HG02938 (cell line): Measurements from ENCODE around the gene ASCC2.

ENCODE experiments used
- ATAC-seq: cut with Tn5 transposase; IDR thresholded peaks from one replicate; pipeline ENCODE4 v1.9.1; 2021; ENCODE audit warnings: mild to moderate bottlenecking, moderate library complexity; ENCODE audit not compliant: unreplicated experiment

Gene ASCC2

DNA sequence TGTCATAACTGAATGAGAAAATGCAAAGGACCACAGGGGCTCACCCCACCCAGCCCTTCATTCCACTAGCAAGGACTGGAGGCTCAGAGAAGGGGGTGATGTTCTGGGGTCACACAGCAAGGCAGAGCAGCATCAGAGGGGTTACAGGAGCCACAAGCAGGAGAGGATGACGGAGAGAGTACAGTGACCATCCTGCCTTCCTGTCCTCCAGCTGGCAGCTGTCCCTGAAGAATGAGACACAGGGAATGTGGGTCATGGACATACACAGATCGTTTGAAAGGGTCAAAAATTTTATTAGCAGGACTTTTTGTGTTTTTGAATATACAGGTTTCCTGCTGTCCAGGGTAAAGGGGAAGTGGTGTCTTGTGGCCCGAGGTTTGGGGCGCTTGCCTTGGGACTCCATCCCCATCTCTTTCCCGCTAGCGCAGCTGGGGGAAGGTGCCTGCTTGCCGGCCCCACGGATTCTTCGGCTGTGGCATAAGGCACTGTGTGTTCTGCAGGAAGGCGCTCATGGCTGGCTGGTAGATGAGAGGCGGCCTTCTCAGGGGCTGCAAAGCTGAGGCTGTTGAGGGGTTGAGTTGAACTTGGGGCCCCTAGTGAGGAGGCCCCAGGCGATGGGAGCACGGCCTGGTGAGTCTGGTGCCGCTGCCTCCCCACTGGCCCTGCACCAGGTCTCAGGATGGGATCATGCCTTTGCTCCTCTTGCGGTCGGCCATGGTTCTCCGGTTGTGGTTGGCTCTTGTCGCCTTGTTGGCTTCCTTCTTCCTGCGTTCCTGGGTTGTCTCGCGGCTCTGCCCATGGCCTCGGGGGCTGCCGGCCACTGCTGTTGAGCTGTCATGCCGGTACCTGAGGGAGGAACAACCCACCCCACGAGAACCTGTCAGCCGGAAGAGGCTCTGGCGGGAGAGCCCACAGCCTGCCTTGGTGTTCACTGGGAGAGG lies 49.5 kb downstream of the ASCC2 start:
- no peak for ATAC-seq

- ATAC-seq, result no peak
Observed at GRCh38 chr22:29787371-29787980, 50.6 kb downstream of the ASCC2 start.

- no peak for ATAC-seq
Observed at GRCh38 chr22:29786031-29786430, 52.0 kb downstream of the ASCC2 start.

- no peak for ATAC-seq
Observed at GRCh38 chr22:29784451-29785361, 53.4 kb downstream of the ASCC2 start.

- ATAC-seq, result no peak
Observed at GRCh38 chr22:29782061-29782845, 55.8 kb downstream of the ASCC2 start.

DNA sequence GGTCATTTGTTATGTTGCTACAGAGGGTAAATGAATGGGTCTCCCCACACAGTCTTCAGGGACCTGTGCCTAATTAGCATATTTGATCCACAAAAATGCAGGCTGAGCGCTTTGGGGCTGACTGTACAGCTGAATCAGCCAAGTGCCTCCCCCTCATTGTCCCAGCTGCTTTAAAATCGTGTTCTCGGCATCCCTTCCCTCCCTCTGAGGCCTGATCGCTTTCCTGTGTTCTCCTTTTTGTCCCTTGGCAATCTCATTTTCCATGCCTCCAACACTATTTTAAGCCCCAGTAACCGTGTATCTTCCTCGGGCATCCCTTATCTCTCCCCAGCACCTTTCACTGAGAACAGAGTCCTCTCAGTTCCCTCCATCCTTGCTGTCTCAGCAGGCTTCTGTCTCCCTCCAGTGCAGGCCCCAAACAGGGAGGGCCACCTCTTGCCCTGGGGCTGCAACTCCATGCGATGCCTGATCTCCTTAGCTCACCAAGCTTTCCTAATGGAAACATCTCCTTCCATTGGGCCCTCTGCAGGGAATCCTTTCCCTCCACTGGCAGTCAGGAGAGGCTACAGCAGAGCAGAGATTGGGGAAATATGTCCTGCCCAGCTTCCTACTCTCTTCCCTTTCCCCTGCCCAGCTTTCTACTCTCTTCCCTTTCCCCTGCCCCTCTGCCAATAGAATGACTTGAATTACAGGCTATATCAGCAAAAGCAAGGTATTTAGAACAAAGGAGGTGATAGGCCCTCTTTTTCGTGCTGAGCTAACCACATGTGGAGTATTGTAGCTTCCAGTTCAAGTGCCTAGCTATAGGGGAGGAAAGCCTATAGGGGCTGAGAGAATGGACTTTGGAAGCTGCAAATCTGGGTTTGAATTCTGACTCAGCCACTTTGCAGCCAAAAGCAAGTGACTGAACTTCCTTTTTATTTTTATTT lies 57.1 kb downstream of the ASCC2 start:
- no peak for ATAC-seq

DNA sequence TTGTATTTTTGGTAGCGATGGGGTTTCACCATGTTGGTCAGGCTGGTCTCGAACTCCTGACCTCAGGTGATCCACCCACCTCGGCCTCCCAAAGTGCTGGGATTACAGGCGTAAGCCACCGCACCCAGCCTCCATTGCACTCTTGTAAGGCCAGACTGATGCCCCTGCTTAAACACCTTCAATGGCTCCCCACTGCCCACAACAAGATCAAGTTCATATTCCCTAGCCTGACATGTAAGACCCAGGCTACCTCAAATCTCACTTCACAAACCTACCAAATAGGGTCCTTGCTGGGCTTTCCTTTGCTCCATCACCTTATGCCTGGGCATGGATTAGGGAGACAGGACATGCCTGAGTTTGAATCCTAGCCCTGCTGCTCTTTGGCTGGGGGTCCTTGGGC lies 57.9 kb downstream of the ASCC2 start:
- ATAC-seq, result no peak

DNA sequence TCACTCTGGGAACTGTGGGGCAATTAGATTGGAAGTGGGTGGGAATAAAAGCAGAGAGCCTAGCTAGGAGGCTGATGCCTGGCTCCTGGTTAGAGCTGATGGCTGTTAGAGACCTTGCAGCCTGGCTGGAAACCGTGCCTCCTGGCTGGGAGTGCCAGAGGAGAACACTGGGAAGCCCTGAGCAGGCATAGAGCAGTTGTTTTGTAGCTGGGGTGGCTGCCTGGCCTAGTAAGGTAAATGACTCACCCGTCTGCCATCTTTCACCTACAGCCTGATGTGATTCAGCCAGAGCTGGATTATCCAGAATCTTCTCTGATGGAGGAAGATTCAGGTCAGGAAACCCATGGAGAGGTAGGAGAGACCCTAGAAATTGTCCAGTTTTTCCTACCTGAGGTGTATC lies 64.8 kb downstream of the ASCC2 start:
- ATAC-seq, result no peak

- ATAC-seq, result no peak
Observed at GRCh38 chr22:29772170-29772641, 65.9 kb downstream of the ASCC2 start.

- ATAC-seq, result no peak
Observed at GRCh38 chr22:29769723-29770321, 68.3 kb downstream of the ASCC2 start.

DNA sequence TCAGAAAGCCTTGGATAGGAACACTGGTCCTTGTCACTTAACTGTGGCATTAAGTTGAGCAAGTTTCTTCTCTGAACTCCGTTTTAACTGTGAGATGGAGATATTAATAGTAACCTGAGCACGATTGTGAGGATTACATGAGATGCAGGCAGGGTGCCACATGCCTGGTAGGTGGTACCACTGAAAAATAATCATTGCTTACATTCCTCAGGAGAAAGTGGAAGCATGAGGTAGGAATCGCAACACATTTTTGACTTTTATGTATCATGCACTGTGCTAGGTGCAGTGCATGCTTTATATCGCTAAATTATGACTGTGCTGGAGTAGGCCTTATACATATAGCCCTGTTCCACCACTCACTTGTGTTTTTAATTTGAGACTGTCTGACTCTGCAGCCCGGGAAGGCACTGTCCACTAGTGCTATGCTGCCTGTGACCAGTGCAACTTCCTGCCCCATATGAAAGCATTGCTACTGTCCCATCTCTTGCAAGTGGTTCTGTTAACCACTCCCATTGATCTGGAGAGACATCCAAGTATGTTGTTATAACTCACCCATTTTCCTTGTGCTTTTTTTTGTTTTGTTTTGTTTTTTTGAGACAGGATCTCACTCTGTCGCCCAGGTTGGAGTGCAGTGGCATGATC lies 69.9 kb downstream of the ASCC2 start:
- ATAC-seq, result no peak

DNA sequence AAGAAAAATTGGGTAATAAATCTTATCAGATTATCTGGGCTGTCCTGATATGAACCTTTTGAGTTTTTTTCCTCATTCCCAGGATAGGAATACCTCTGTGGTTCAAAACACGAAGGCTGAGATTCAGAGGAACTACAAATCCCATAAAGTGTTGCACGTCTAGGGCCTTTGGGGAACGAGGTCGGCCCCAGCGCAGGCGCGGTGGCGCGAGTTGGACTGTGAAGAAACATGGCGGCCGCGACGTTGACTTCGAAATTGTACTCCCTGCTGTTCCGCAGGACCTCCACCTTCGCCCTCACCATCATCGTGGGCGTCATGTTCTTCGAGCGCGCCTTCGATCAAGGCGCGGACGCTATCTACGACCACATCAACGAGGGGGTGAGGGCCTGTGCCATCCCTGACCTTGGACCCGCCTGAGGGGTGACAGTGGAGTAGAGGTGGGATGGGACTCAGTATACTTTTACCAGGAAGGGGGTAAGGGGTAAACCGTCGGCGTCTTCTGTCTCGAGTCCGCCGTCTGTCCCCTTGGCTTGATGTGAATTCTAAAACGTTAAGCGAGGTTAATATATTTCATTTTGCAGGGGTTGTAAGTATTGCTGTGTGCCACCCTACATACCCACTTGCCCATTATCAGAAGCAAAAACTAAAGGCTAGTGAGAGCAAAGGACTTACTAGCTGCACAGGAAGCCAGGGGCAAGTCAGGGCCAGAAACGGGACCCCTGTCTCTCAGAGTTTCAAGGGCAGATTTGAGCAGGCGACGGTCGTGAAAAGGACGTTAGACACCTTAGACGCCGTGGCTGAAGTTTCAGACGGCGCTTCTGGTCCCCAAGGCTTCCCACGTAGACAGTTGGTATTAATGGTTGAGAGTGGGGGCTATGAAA lies 70.7 kb downstream of the ASCC2 start, which contains the start of gene UQCR10:
Gene UQCR10, plus strand, starts transcription at position 199 of the 881 bp plus-strand sequence. Its CDS starts 30 bp downstream, at position 229.
- ATAC-seq, result peak; percentile 63

DNA sequence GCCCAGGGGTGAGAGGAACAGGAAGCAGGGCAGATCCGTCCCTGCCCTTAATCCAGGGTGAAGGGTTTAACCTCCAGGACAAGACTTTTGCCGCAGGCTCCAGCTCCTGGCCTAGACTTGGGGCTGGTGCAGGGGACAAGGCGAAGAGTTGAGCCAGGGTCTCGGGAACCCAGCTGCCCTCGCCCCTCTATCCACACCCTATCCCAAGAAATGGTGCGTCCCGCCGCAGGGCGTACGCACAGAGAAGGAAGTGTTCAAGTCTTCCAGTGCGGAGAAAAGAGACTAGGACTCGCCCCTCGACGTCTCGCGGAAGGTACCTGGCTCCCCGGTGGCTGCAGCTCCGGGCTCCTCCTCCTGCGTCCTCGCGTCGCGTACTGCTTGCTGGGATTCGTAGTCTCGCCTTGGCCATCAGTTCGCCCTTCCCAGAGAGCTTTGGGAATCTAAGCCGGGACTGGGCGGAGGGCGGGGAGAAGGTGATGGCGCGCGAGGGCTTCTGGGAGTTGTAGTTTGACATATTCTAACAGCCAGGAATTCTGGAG lies 71.4 kb downstream of the ASCC2 start, which contains the start of gene ZMAT5:
Gene ZMAT5, minus strand, starts transcription at position 376 of the 539 bp plus-strand sequence. CDS start 18,463 bp downstream, outside the sequence.
- peak; percentile 69 for ATAC-seq

DNA sequence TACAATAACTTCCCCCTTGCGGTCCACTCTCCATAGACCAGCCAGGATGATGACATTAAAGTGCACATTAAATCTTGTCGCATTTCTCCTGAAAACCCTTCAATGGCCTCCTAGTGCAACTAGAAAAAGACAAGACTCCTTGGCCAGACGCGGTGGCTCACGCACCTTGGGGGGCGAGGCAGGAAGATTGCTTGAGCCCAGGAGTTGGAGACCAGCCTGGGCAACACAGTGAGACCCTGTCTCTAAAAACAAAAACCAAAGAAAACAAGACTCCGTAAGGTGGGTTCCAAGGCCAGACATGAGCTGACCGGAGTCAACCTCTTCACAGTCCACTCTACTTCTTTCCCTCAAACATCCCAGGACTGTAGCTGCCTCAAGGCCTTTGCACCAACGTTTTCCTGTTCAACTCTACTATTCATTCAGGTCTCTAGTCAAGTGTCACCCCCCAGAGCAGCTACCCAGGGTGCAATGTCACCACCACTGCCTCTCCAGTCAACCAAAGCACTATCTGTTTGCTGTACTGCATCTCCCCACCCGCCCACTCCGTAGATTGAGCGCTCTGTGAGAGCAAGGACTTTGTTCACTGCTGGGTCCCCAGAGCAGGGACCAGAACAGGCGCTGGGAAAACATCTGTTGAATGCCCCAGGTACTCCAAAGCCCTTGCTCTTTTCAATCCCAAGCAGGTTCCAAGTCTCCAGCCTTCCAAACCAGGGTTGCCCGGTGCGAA lies 72.0 kb downstream of the ASCC2 start:
- ATAC-seq, result peak; percentile 26

GRCh38 chr22:29762263-29762662 lies 75.8 kb downstream of the ASCC2 start:
- ATAC-seq, result no peak

DNA sequence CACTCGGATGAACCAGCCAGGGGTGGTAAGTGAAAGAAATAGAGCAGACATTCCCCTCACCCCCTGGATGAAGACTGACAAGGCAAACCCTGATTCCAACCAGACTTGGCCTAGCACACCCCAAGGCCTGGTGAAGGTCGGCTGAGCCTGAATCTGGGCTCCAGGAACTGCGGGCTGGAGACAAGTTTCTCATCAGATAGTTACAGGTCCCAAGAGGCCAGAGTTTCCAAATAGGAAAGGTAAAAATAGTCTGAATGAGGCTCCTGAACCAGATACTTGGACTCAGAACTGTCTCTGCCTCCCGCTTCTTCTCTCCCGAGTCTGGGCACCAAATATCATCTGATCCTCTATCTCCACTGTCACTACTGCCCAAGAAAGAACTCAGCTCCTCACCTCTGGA lies 79.1 kb downstream of the ASCC2 start:
- no peak for ATAC-seq
